ENCODE measurements around the gene SPATA12. TPM values are rescaled to one million over a fixed set of nuclear protein-coding genes. Genes with fewer than 3 reads are reported as not detected.

The SPATA12 gene
- total and polyA plus RNA-seq, 2 of the 8 experiments (the other 6 are each of a cell fraction or from before 2014, with no cell fraction given) = 0.19 to 0.97 TPM

- no peak overlapping the region for H3K27ac ChIP-seq (ENCODE audit: low read depth, low read length)
- no peaks in the 10 kb centered on the region for H3K36me3 ChIP-seq (ENCODE audit: control insufficient read depth in 2 of 4, insufficient read depth in 4 of 4, low read length in 3 of 4)
- H3K79me2 ChIP-seq (ENCODE audit: control insufficient read depth in 1 of 2, insufficient read depth in 2 of 2, low read length in 2 of 2) = no peaks in the 10 kb centered on the region
- ChIA-PET CTCF (ENCODE audit: partially characterized antibody) (interaction anchor here (0.5 to 2.6 kb wide), 5 partner anchors 10 to 339 kb away, joined by 3 to 8 read pairs (median 3); no protein-coding TSS in a partner anchor), POLR2A (ENCODE audit: partially characterized antibody) (interaction anchor here (0.6 kb wide), 1 partner anchor 16 kb away, joined by 3 read pairs; no protein-coding TSS in a partner anchor)
- no peak overlapping the region for H4K8ac ChIP-seq (ENCODE audit: extremely low read depth, insufficient read depth, low read length)
- no peak overlapping the region for H3K18ac ChIP-seq (ENCODE audit: extremely low read depth, low read length)
- H3K23me2 ChIP-seq (ENCODE audit: low read depth, low read length) = no peaks in the 10 kb centered on the region
- no peak overlapping the region for H3K23ac ChIP-seq (ENCODE audit: insufficient read length)
- H4K5ac ChIP-seq (ENCODE audit: insufficient read length, low read depth, low read length) = no peak overlapping the region
- DNase-seq (ENCODE audit: low read depth in 1 of 2, low spot score in 2 of 2) (no peak), FAIRE-seq (no peak)
- no peak overlapping the region for H2BK120ac ChIP-seq (replicated peaks; ENCODE audit: low read depth, low read length)
- no peak overlapping the region for H2BK15ac ChIP-seq (ENCODE audit: low read length)
- no peak overlapping the region for H3K56ac ChIP-seq (replicated peaks; ENCODE audit: insufficient read length, low read depth, low read length)
- H3K4me1 ChIP-seq (replicated peaks in 1 of 4; ENCODE audit: control insufficient read depth in 3 of 4, insufficient read depth in 4 of 4, low read length in 3 of 4) = peaks cover 0 to 5% (median 2%) of the 10 kb centered on the region in 4 experiments; a peak in 4 of 7 replicates
- H3K79me1 ChIP-seq (ENCODE audit: low read depth, low read length) = no peaks in the 10 kb centered on the region
- no peak overlapping the region for H3K4me2 ChIP-seq (ENCODE audit: insufficient read depth in 1 of 2, low read depth in 2 of 2, low read length in 2 of 2)
- H2AK5ac ChIP-seq (ENCODE audit: low read depth, low read length) = no peak overlapping the region
- no peak overlapping the region for H4K91ac ChIP-seq (replicated peaks; ENCODE audit: insufficient read length, low read length)
- H2AFZ ChIP-seq (ENCODE audit: low read length) = no peak overlapping the region
- peak overlapping the region; percentile 29; the same call in 1 of the 2 replicates for H2BK12ac ChIP-seq (ENCODE audit: low read depth, low read length)
- no peaks in the 10 kb centered on the region for H3K9me3 ChIP-seq (ENCODE audit: insufficient read depth in 2 of 2, low read depth in 1 of 2, low read length in 1 of 2)
- H3K14ac ChIP-seq (ENCODE audit: insufficient read length) = no peak overlapping the region
- no peaks in the 10 kb centered on the region for H4K20me1 ChIP-seq (replicated peaks in 1 of 2; ENCODE audit: control insufficient read depth in 1 of 2, insufficient read depth in 2 of 2, low read length in 2 of 2)
- no peak overlapping the region for H3K4me3 ChIP-seq (ENCODE audit: extremely low read depth in 1 of 4, insufficient read depth in 2 of 4, low read depth in 3 of 4, low read length in 4 of 4)
- H3K4ac ChIP-seq (replicated peaks; ENCODE audit: insufficient read length, low read depth, low read length) = no peak overlapping the region
- H3K9ac ChIP-seq (replicated peaks in 1 of 4; ENCODE audit: extremely low read depth in 1 of 4, low read depth in 3 of 4, low read length in 3 of 4) = no peak overlapping the region
- no peaks in the 10 kb centered on the region; a peak in 1 of 7 replicates for H3K27me3 ChIP-seq (replicated peaks in 1 of 4; ENCODE audit: control insufficient read depth in 3 of 4, extremely low read depth in 1 of 4, insufficient read depth in 3 of 4, low read length in 3 of 4)
- H2BK5ac ChIP-seq (ENCODE audit: low read depth, low read length) = no peak overlapping the region
- TF ChIP-seq RXRA (IDR thresholded peaks at IDR 0.05; ENCODE audit: insufficient read depth, low read depth, low read length) (no peak), BACH1 (IDR thresholded peaks at IDR 0.05; ENCODE audit: low read length) (no peak), FOSL1 (IDR thresholded peaks at IDR 0.05; ENCODE audit: insufficient read depth, low read depth, low read length) (no peak)
- no peak overlapping the region for H2BK20ac ChIP-seq (ENCODE audit: low read length)
- WGBS, 2 experiments (ENCODE audit: extremely low coverage in 1 of 2, insufficient coverage in 1 of 2, insufficient read length in 1 of 2, insufficient replicate concordance in 2 of 2, low coverage in 1 of 2, low lambda C conversion rate in 2 of 2, missing lambda C conversion rate in 1 of 2) = 84% methylated on average over 8 of the region's 8 CpGs; no CpG with 5 or more reads in 1 of the 2 experiments
Measured at GRCh38 chr3:57048052-57048671, 12.3 kb upstream of the SPATA12 start.
